A673 (cell line): ENCODE data around the gene SRSF6. TPM values are rescaled to one million over a fixed set of nuclear protein-coding genes. Genes with fewer than 3 reads are reported as not detected.
A peak's percentile ranks its signal among the peaks of the same experiment; 100 is the strongest.

ENCODE experiments used
- BruUV-seq: library from RNA; stranded (reverse); fragments of 400-500 nt; replicated peaks from 2 replicates; lab custom pipeline; 2021; lab: Mats Ljungman, UMichigan
- CTCF ChIA-PET: fragments of 300-600 bp; sonication (Branson Sonifier 250); formaldehyde crosslinking; loops from one replicate; lab custom pipeline; 2022; ENCODE audit warnings: antibody characterized with exemption; lab: Charles Lee
- POLR2A ChIA-PET: fragments of 300-600 bp; sonication (Branson Sonifier 250); formaldehyde crosslinking; loops from one replicate; lab custom pipeline; 2022; ENCODE audit warnings: antibody characterized with exemption; ENCODE audit not compliant: low non-redundant PET; lab: Charles Lee
- DNase-seq: peaks from one replicate; pipeline ENCODE4 v3.0.0-alpha.2; 2015; ENCODE audit warnings: low spot score
- H3K27ac ChIP-seq: fragments of 200-600 bp; sonication (generic); 2 replicates; pipeline ENCODE4 v1.5.1; 2016; ENCODE audit warnings: mixed run types, low read depth, mild to moderate bottlenecking, mixed read lengths, antibody characterized with exemption, low read length; ENCODE audit not compliant: poor library complexity, severe bottlenecking
- H3K27me3 ChIP-seq: fragments of 200-600 bp; sonication (generic); replicated peaks from 2 replicates; pipeline ENCODE4 v1.6.1; 2017; ENCODE audit warnings: mixed run types, low read depth, mild to moderate bottlenecking, mixed read lengths, antibody characterized with exemption, low read length; ENCODE audit not compliant: insufficient read depth, poor library complexity
- H3K36me3 ChIP-seq: fragments of 200-600 bp; sonication (generic); 2 replicates; pipeline ENCODE4 v1.6.1; 2016; ENCODE audit warnings: mixed run types, mild to moderate bottlenecking, mixed read lengths, antibody characterized with exemption, low read length; ENCODE audit not compliant: insufficient read depth, poor library complexity, severe bottlenecking
- H3K4me1 ChIP-seq: fragments of 200-600 bp; sonication (generic); 2 replicates; pipeline ENCODE4 v1.6.1; 2017; ENCODE audit warnings: mixed run types, mild to moderate bottlenecking, mixed read lengths, antibody characterized with exemption, low read length; ENCODE audit not compliant: insufficient read depth, poor library complexity, severe bottlenecking
- H3K4me3 ChIP-seq: fragments of 200-600 bp; sonication (generic); 2 replicates; pipeline ENCODE4 v1.5.1; 2016; ENCODE audit warnings: low read depth, mixed run types, mild to moderate bottlenecking, mixed read lengths, low read length; ENCODE audit not compliant: poor library complexity, severe bottlenecking
- H3K9me3 ChIP-seq: fragments of 200-600 bp; sonication (generic); 2 replicates; pipeline ENCODE4 v1.6.1; 2016; ENCODE audit warnings: mixed run types, low read depth, mild to moderate bottlenecking, mixed read lengths, antibody characterized with exemption, low read length; ENCODE audit not compliant: poor library complexity, severe bottlenecking
- CTCF ChIP-seq: fragments of 300-800, 200-600 bp; sonication (generic); conservative IDR thresholded peaks from 2 replicates; pipeline ENCODE4 v1.5.1; 2017; ENCODE audit warnings: low read depth, mild to moderate bottlenecking, antibody characterized with exemption, low read length, moderate library complexity, mixed read lengths
- EZH2 ChIP-seq: fragments of 200-600 bp; sonication (generic); IDR thresholded peaks from 2 replicates; pipeline ENCODE4 v1.6.1; 2017; ENCODE audit warnings: borderline replicate concordance, low read depth, mild to moderate bottlenecking, mixed read lengths, antibody characterized with exemption, low read length; ENCODE audit not compliant: poor library complexity, severe bottlenecking
- intact Hi-C: fragments of 100-400 bp; cut with micrococcal nuclease; formaldehyde crosslinking; loops from one replicate; pipeline ENCODE4 v1.10.0; 2022; ENCODE audit not compliant: unreplicated experiment
- total RNA-seq: library from RNA; stranded (reverse); gene quantifications from 2 replicates; pipeline ENCODE4 v1.2.3, GENCODE V29; 2021

Gene SRSF6
- total RNA-seq, 1 experiment from 2014 or later = 212 TPM

GRCh38 chr20:43465625-43465943 is 7.9 kb downstream of the SRSF6 start:
- Histone ChIP-seq H3K36me3 (peaks cover 58% of the 10 kb centered on the region), H3K4me3 (no peak overlapping the region), H3K9me3 (no peaks in the 10 kb centered on the region), H3K4me1 (no peaks in the 10 kb centered on the region), H3K27me3 (no peaks in the 10 kb centered on the region), H3K27ac (peak overlapping the region; percentile 51)
- intact Hi-C loops = no loop called here
- POLR2A ChIA-PET = interaction anchor here (0.6 to 1.0 kb wide), 3 partner anchors 8 to 35 kb away, joined by 3 to 5 read pairs (median 3); no protein-coding TSS in a partner anchor
- no peak for TF ChIP-seq CTCF
- TF ChIP-seq EZH2 = no peak
- no peak for DNase-seq
- CTCF ChIA-PET = no interaction called here
- no TSS peak for BruUV-seq

DNA sequence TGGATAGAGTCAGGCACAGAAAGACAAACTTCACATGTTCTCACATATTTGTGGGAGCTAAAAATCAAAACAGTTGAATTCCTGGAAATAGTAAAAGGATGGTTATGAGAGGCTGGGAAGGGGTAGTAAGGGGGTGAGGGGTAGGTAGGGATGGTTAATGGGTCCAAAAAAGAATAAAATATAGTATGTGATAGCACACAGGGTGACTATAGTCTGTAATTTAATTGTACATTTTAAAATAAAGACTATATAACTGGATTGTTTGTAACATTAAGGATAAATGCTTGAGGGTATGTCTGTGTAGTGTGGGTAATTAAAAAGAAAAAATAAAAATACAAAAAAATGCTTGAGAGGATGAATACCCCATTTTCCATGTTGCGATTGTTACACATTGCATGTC is 9.9 kb downstream of the SRSF6 start:
- no peak for DNase-seq
- ChIA-PET POLR2A (no interaction called here), CTCF (no interaction called here)
- Histone ChIP-seq H3K9me3 (no peaks in the 10 kb centered on the region), H3K36me3 (peaks cover 38% of the 10 kb centered on the region), H3K4me1 (no peaks in the 10 kb centered on the region), H3K27ac (no peak overlapping the region), H3K27me3 (no peaks in the 10 kb centered on the region), H3K4me3 (no peak overlapping the region)
- intact Hi-C loops = no loop called here
- no peak for TF ChIP-seq CTCF
- no peak for TF ChIP-seq EZH2
- BruUV-seq = no TSS peak

- DNase-seq = no peak
- Histone ChIP-seq H3K27ac (no peak overlapping the region), H3K27me3 (peaks cover 4% of the 10 kb centered on the region), H3K4me3 (no peak overlapping the region), H3K4me1 (no peaks in the 10 kb centered on the region), H3K36me3 (no peaks in the 10 kb centered on the region), H3K9me3 (no peaks in the 10 kb centered on the region)
- BruUV-seq = no TSS peak
- CTCF ChIA-PET = no interaction called here
- POLR2A ChIA-PET = no interaction called here
- intact Hi-C loops = no loop called here
- TF ChIP-seq CTCF (0 out of 2 replicates have a peak, but pooled peaks have one; percentile 19), EZH2 (no peak)
Observed at GRCh38 chr20:43472671-43473380, 15.1 kb downstream of the SRSF6 start.
